T-helper 2 cell treated with Interferon-gamma antibody and Interleukin-4, amounts not matched to agents 5 μg/mL and 100 μg/mL, for 36 hours (primary cell): ENCODE results near the gene RACGAP1.

Experiments
- DNase-seq: peaks from one replicate; pipeline ENCODE4 v3.0.0; 2021; ENCODE audit warnings: low spot score
- H3K27ac Mint-ChIP-seq: one replicate; pipeline ENCODE4 v1.8.0; 2021; ENCODE audit warnings: mild to moderate bottlenecking, mixed read lengths
- H3K27me3 Mint-ChIP-seq: one replicate; pipeline ENCODE4 v1.8.0; 2021; ENCODE audit warnings: low read depth, mixed read lengths
- H3K36me3 Mint-ChIP-seq: one replicate; pipeline ENCODE4 v1.8.0; 2021; ENCODE audit warnings: low read depth, mixed read lengths
- H3K4me1 Mint-ChIP-seq: one replicate; pipeline ENCODE4 v1.8.0; 2021; ENCODE audit warnings: low read depth, mixed read lengths
- H3K4me3 Mint-ChIP-seq: one replicate; pipeline ENCODE4 v1.8.0; 2022; ENCODE audit warnings: mild to moderate bottlenecking, moderate library complexity, mixed read lengths
- H3K9me3 Mint-ChIP-seq: one replicate; pipeline ENCODE4 v1.8.0; 2021; ENCODE audit warnings: mixed read lengths

The RACGAP1 gene

GRCh38 chr12:49939307-49939706 lies 86.0 kb downstream of the RACGAP1 start:
- Mint-ChIP-seq H3K27me3 (peaks cover 3% of the 10 kb centered on the region), H3K4me1 (peaks cover 8% of the 10 kb centered on the region), H3K4me3 (no peak overlapping the region), H3K27ac (no peak overlapping the region), H3K36me3 (no peaks in the 10 kb centered on the region), H3K9me3 (no peaks in the 10 kb centered on the region)
- no peak for DNase-seq
